Fibroblast of lung (primary cell): ENCODE data around the gene RIPOR3. TPM values are rescaled to one million over a fixed set of nuclear protein-coding genes. Genes with fewer than 3 reads are reported as not detected.

ENCODE experiments used
- DNase-seq, 2 donors: peaks; one replicate each; pipeline versions ENCODE4 v3.0.0 to v3.0.0-alpha.2; 2010; ENCODE audit warnings: low read depth in 2 of 2
- H2AFZ ChIP-seq: 2 replicates; pipeline ENCODE4 v1.5.1; 2012; ENCODE audit warnings: low read length, control low read depth, inconsistent platforms
- H3K27ac ChIP-seq: 2 replicates; pipeline ENCODE4 v1.5.1; 2011; ENCODE audit warnings: low read length, control low read depth; ENCODE audit not compliant: insufficient read depth
- H3K27me3 ChIP-seq: 2 replicates; pipeline ENCODE4 v1.5.1; 2011; ENCODE audit warnings: mild to moderate bottlenecking, low read length; ENCODE audit not compliant: control insufficient read depth, insufficient read depth
- H3K36me3 ChIP-seq: 2 replicates; pipeline ENCODE4 v1.5.1; 2011; ENCODE audit warnings: low read length; ENCODE audit not compliant: control insufficient read depth, insufficient read depth
- H3K4me1 ChIP-seq: 2 replicates; pipeline ENCODE4 v1.5.1; 2011; ENCODE audit warnings: low read length; ENCODE audit not compliant: control insufficient read depth, insufficient read depth; ENCODE audit errors: extremely low read depth
- H3K4me2 ChIP-seq: 2 replicates; pipeline ENCODE4 v1.5.1; 2011; ENCODE audit warnings: low read length, control low read depth; ENCODE audit not compliant: insufficient read depth; ENCODE audit errors: extremely low read depth
- H3K4me3 ChIP-seq, 4 experiments: fragments of 200-600 bp in 1 of 4; sonication (generic) in 1 of 4; replicated peaks in 1 of 4; 2 replicates each; pipeline ENCODE4 v1.5.1; 2011 to 2016; ENCODE audit warnings: low read length in 4 of 4, low read depth in 3 of 4, mild to moderate bottlenecking in 3 of 4, control low read depth in 2 of 4, inconsistent platforms in 1 of 4, mixed read lengths in 1 of 4; ENCODE audit not compliant: insufficient read depth in 1 of 4; ENCODE audit errors: control extremely low read depth in 1 of 4
- H3K79me2 ChIP-seq: 2 replicates; pipeline ENCODE4 v1.5.1; 2012; ENCODE audit warnings: mild to moderate bottlenecking, low read length, inconsistent platforms; ENCODE audit not compliant: control insufficient read depth, insufficient read depth
- H3K9ac ChIP-seq: 2 replicates; pipeline ENCODE4 v1.5.1; 2011; ENCODE audit warnings: mild to moderate bottlenecking, low read length, control low read depth; ENCODE audit not compliant: insufficient read depth
- H3K9me3 ChIP-seq: 2 replicates; pipeline ENCODE4 v1.5.1; 2012; ENCODE audit warnings: low read depth, low read length; ENCODE audit not compliant: control insufficient read depth, insufficient read depth
- H4K20me1 ChIP-seq: 2 replicates; pipeline ENCODE4 v1.5.1; 2011; ENCODE audit warnings: low read length; ENCODE audit not compliant: control insufficient read depth, insufficient read depth; ENCODE audit errors: extremely low read depth
- CTCF ChIP-seq, 2 donors: IDR thresholded peaks in 1 of 2; conservative IDR thresholded peaks in 1 of 2; 1 replicate in 1 of 2; 2 replicates in 1 of 2; pipeline ENCODE4 v1.5.1; 2011 to 2012; ENCODE audit warnings: low read length in 2 of 2, control low read depth in 1 of 2, inconsistent platforms in 1 of 2, low read depth in 1 of 2, mild to moderate bottlenecking in 1 of 2
- EZH2 ChIP-seq: IDR thresholded peaks from 2 replicates; pipeline ENCODE4 v1.5.1; 2012; ENCODE audit warnings: low read length, control low read depth, mild to moderate bottlenecking; ENCODE audit errors: missing control alignments
- polyA plus RNA-seq, 2 donors: library from polyadenylated mRNA; depleted of rRNA in 1 of 2; stranded (reverse) in 1 of 2; unstranded in 1 of 2; fragments of >200 nt; gene quantifications; 2 replicates each; pipeline ENCODE4 v1.2.1, GENCODE V29; 2011 to 2012; ENCODE audit warnings: missing spikeins in 1 of 2
- total RNA-seq: library from RNA; depleted of rRNA; stranded (reverse); fragments of >200 nt; gene quantifications from 2 replicates; pipeline ENCODE4 v1.2.1, GENCODE V29; 2014

RIPOR3 gene
- total and polyA plus RNA-seq, 2 donors (not counting 1 experiment from before 2014, with no cell fraction given), result 2.0 to 4.1 TPM

DNA sequence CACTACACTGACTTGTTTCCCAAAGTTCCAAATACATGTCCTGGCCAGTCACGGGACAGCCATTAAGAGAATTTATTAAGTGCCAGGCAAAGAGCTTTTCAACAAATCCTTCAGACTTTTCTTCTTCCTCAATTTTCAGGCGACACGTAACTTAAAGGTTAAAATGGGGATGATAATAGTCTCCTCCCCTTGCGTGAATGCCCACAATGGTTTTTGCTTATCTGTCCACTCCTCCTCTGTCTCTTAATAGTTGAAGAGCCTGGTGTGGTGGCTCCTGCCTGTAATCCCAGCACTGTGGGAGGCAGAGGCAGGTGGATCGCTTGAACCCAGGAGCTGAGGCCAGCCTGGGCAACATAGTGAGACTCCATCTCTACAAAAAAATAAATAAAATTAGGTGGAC is 28.7 kb upstream of the RIPOR3 start:
- Histone ChIP-seq H3K4me1 (peaks cover 4% of the 10 kb centered on the region), H3K9ac (no peak overlapping the region), H3K27ac (no peak overlapping the region), H3K4me2 (no peak overlapping the region), H2AFZ (no peak overlapping the region), H3K27me3 (no peaks in the 10 kb centered on the region), H3K9me3 (no peaks in the 10 kb centered on the region), H4K20me1 (no peaks in the 10 kb centered on the region), H3K4me3 (no peak overlapping the region), H3K36me3 (no peaks in the 10 kb centered on the region), H3K79me2 (no peaks in the 10 kb centered on the region)
- no peak for DNase-seq
- no peak for TF ChIP-seq EZH2
- no peak for TF ChIP-seq CTCF (conservative IDR thresholded peaks at IDR 0.05 in 1 of 2, IDR thresholded peaks at IDR 0.05 in 1 of 2; ENCODE audit: low read depth in 1 of 2, low read length in 2 of 2)

DNA sequence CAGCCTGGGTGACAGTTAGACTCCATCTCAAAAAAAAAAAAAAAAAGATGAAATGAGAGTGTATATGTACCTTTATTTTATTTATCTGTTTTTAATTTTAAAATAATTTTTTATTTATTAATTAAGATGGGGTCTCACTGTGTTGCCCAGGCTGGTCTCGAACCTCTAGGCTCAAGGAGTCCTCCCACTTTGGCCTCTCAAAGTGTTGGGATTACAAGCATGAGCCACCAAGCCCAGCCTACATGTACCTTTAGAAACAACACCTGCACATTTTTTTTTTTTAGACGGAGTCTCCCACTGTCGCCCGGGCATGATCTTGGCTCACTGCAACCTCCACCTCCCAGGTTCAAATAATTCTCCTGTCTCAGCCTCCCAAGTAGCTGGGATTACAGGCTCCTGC is 28.0 kb upstream of the RIPOR3 start:
- H2AFZ ChIP-seq, result no peak overlapping the region
- H4K20me1 ChIP-seq, result no peaks in the 10 kb centered on the region
- H3K4me1 ChIP-seq, result no peaks in the 10 kb centered on the region
- no peak overlapping the region for H3K9ac ChIP-seq
- H3K4me3 ChIP-seq, result no peak overlapping the region
- H3K27me3 ChIP-seq, result no peaks in the 10 kb centered on the region
- H3K27ac ChIP-seq, result no peak overlapping the region
- H3K4me2 ChIP-seq, result no peak overlapping the region
- H3K79me2 ChIP-seq, result no peaks in the 10 kb centered on the region
- no peak for DNase-seq
- H3K36me3 ChIP-seq, result no peaks in the 10 kb centered on the region
- no peaks in the 10 kb centered on the region for H3K9me3 ChIP-seq
- no peak for TF ChIP-seq CTCF (conservative IDR thresholded peaks at IDR 0.05 in 1 of 2, IDR thresholded peaks at IDR 0.05 in 1 of 2; ENCODE audit: low read depth in 1 of 2, low read length in 2 of 2)
- no peak for TF ChIP-seq EZH2

- H3K4me3 ChIP-seq, result no peak overlapping the region
- H3K9me3 ChIP-seq, result no peaks in the 10 kb centered on the region
- H3K27me3 ChIP-seq, result no peaks in the 10 kb centered on the region
- H3K4me1 ChIP-seq, result no peaks in the 10 kb centered on the region
- H3K27ac ChIP-seq, result no peak overlapping the region
- no peaks in the 10 kb centered on the region for H4K20me1 ChIP-seq
- DNase-seq, result no peak
- no peaks in the 10 kb centered on the region for H3K36me3 ChIP-seq
- H3K79me2 ChIP-seq, result no peaks in the 10 kb centered on the region
- TF ChIP-seq CTCF (conservative IDR thresholded peaks at IDR 0.05 in 1 of 2, IDR thresholded peaks at IDR 0.05 in 1 of 2; ENCODE audit: low read depth in 1 of 2, low read length in 2 of 2), result peak; percentile 3 to 7
- no peak for TF ChIP-seq EZH2
- H3K4me2 ChIP-seq, result no peak overlapping the region
- H2AFZ ChIP-seq, result no peak overlapping the region
- no peak overlapping the region for H3K9ac ChIP-seq
Measured at GRCh38 chr20:50717974-50718761, 26.8 kb upstream of the RIPOR3 start.
